Esophagus (tissue), 2 donors: ENCODE data around the gene ARSG. TPM values are rescaled to one million over a fixed set of nuclear protein-coding genes. Genes with fewer than 3 reads are reported as not detected.

Experiments used
- H3K27ac ChIP-seq, 2 donors: one replicate each; pipeline ENCODE4 v1.5.1; 2013; ENCODE audit warnings: low read depth in 2 of 2, mild to moderate bottlenecking in 2 of 2, inconsistent platforms in 1 of 2, low read length in 1 of 2, moderate library complexity in 1 of 2
- H3K27me3 ChIP-seq, 2 donors: one replicate each; pipeline ENCODE4 v1.6.1; 2013; ENCODE audit warnings: low read length in 2 of 2, control low read depth in 1 of 2, mild to moderate bottlenecking in 1 of 2; ENCODE audit not compliant: insufficient read depth in 2 of 2, control insufficient read depth in 1 of 2
- H3K36me3 ChIP-seq, 2 donors: one replicate each; pipeline ENCODE4 v1.6.1; 2013; ENCODE audit warnings: low read length in 1 of 2; ENCODE audit not compliant: control insufficient read depth in 2 of 2, insufficient read depth in 2 of 2
- H3K4me1 ChIP-seq, 2 donors: one replicate each; pipeline ENCODE4 v1.6.1; 2013; ENCODE audit warnings: low read length in 1 of 2; ENCODE audit not compliant: control insufficient read depth in 2 of 2, insufficient read depth in 2 of 2
- H3K4me3 ChIP-seq, 2 donors: one replicate each; pipeline ENCODE4 v1.5.1; 2013; ENCODE audit warnings: low read length in 2 of 2, mild to moderate bottlenecking in 2 of 2, low read depth in 1 of 2, moderate library complexity in 1 of 2
- H3K9me3 ChIP-seq, 2 donors: one replicate each; pipeline ENCODE4 v1.6.1; 2013; ENCODE audit warnings: mild to moderate bottlenecking in 2 of 2, low read depth in 1 of 2, low read length in 1 of 2, moderate library complexity in 1 of 2; ENCODE audit not compliant: control insufficient read depth in 2 of 2, insufficient read depth in 1 of 2
- WGBS, 2 donors: extraction: QIAGEN DNeasy Blood & Tissue Kit; methylation state at CpG; one replicate each; pipeline ENCODE4 v1.1.7; 2013; 5-methylcytosine and 5-hydroxymethylcytosine counted together
- polyA plus RNA-seq, 2 donors: library from polyadenylated mRNA; stranded (reverse); fragments of 200-250 nt; gene quantifications; one replicate each; pipeline ENCODE4 v1.2.3, GENCODE V29; 2013
- donor health status: healthy with polysubstance abuse.
- donor health status: Bipolar disorder and iron deficiency.

Gene ARSG
- polyA plus RNA-seq, 2 donors: 2.8 to 3.5 TPM

- Histone ChIP-seq H3K9me3 (no peaks in the 10 kb centered on the region), H3K36me3 (no peaks in the 10 kb centered on the region), H3K4me1 (peaks cover 0 to 8% of the 10 kb centered on the region in 2 donors), H3K27ac (peak overlapping the region; percentile 73 to 83), H3K4me3 (peak overlapping the region; percentile 57 to 75), H3K27me3 (no peaks in the 10 kb centered on the region)
- WGBS, 2 donors: 1% methylated on average over 76 of the region's 76 CpGs
Observed at GRCh38 chr17:68291836-68292688, 767 bp downstream of the ARSG start.

GRCh38 chr17:68292689-68293040 lies 1.4 kb downstream of the ARSG start:
- peak overlapping the region in 1 of 2 donors; percentile 75 for H3K4me3 ChIP-seq
- no peaks in the 10 kb centered on the region for H3K27me3 ChIP-seq
- H3K36me3 ChIP-seq: no peaks in the 10 kb centered on the region
- H3K4me1 ChIP-seq: peaks cover 0 to 8% of the 10 kb centered on the region in 2 donors
- no peaks in the 10 kb centered on the region for H3K9me3 ChIP-seq
- peak overlapping the region; percentile 73 to 83 for H3K27ac ChIP-seq
- WGBS, 2 donors: 47 to 51% methylated on average over 9 of the region's 9 CpGs

- Histone ChIP-seq H3K27ac (no peak overlapping the region), H3K27me3 (no peaks in the 10 kb centered on the region), H3K9me3 (no peaks in the 10 kb centered on the region), H3K36me3 (no peaks in the 10 kb centered on the region), H3K4me3 (no peak overlapping the region), H3K4me1 (peaks cover 0 to 8% of the 10 kb centered on the region in 2 donors)
- WGBS, 2 donors: 95 to 96% methylated on average over 6 of the region's 6 CpGs
Observed at GRCh38 chr17:68293490-68294195, 2.3 kb downstream of the ARSG start.

GRCh38 chr17:68294196-68294555 lies 2.9 kb downstream of the ARSG start:
- H3K9me3 ChIP-seq: no peaks in the 10 kb centered on the region
- 77 to 86% methylated on average over 3 of the region's 3 CpGs for WGBS, 2 donors
- H3K4me1 ChIP-seq: peaks cover 0 to 8% of the 10 kb centered on the region in 2 donors
- no peaks in the 10 kb centered on the region for H3K36me3 ChIP-seq
- H3K27ac ChIP-seq: no peak overlapping the region
- H3K4me3 ChIP-seq: no peak overlapping the region
- no peaks in the 10 kb centered on the region for H3K27me3 ChIP-seq

- Histone ChIP-seq H3K4me1 (peaks cover 0 to 8% of the 10 kb centered on the region in 2 donors), H3K9me3 (no peaks in the 10 kb centered on the region), H3K36me3 (no peaks in the 10 kb centered on the region), H3K27ac (no peak overlapping the region), H3K4me3 (no peak overlapping the region), H3K27me3 (no peaks in the 10 kb centered on the region)
- WGBS, 2 donors: 89 to 91% methylated on average over 4 of the region's 4 CpGs
Observed at GRCh38 chr17:68294617-68295016, 3.3 kb downstream of the ARSG start.

- H3K9me3 ChIP-seq: no peaks in the 10 kb centered on the region
- H3K27me3 ChIP-seq: no peaks in the 10 kb centered on the region
- peaks cover 0 to 8% of the 10 kb centered on the region in 2 donors for H3K4me1 ChIP-seq
- no peak overlapping the region for H3K4me3 ChIP-seq
- WGBS, 2 donors: 79 to 86% methylated on average over 7 of the region's 7 CpGs
- no peaks in the 10 kb centered on the region for H3K36me3 ChIP-seq
- H3K27ac ChIP-seq: no peak overlapping the region
Observed at GRCh38 chr17:68295086-68295485, 3.8 kb downstream of the ARSG start.

- no peaks in the 10 kb centered on the region for H3K36me3 ChIP-seq
- H3K27ac ChIP-seq: peak overlapping the region; percentile 54 to 75
- H3K27me3 ChIP-seq: no peaks in the 10 kb centered on the region
Observed at GRCh38 chr17:68296217-68297191, 5.2 kb downstream of the ARSG start.

GRCh38 chr17:68297195-68297594 lies 5.9 kb downstream of the ARSG start:
- H3K36me3 ChIP-seq: no peaks in the 10 kb centered on the region
- H3K9me3 ChIP-seq: no peaks in the 10 kb centered on the region
- peak overlapping the region; percentile 54 to 57 for H3K27ac ChIP-seq
- H3K4me3 ChIP-seq: no peak overlapping the region
- WGBS, 2 donors: 44 to 60% methylated on average over 4 of the region's 4 CpGs
- H3K27me3 ChIP-seq: no peaks in the 10 kb centered on the region
- H3K4me1 ChIP-seq: peaks cover 0 to 8% of the 10 kb centered on the region in 2 donors

More at GRCh38 chr17:68296217-68297191, 5.2 kb downstream of the ARSG start:
- H3K4me3 ChIP-seq: no peak overlapping the region
- H3K9me3 ChIP-seq: no peaks in the 10 kb centered on the region
- peaks cover 0 to 8% of the 10 kb centered on the region in 2 donors for H3K4me1 ChIP-seq
- 61 to 66% methylated on average over 18 of the region's 18 CpGs for WGBS, 2 donors

GRCh38 chr17:68298601-68299000 lies 7.3 kb downstream of the ARSG start:
- Histone ChIP-seq H3K27ac (no peak overlapping the region), H3K9me3 (no peaks in the 10 kb centered on the region)

More at GRCh38 chr17:68298601-68299000, 7.3 kb downstream of the ARSG start:
- no peak overlapping the region for H3K4me3 ChIP-seq
- peaks cover 0 to 8% of the 10 kb centered on the region in 2 donors for H3K4me1 ChIP-seq
- no peaks in the 10 kb centered on the region for H3K27me3 ChIP-seq
- no peaks in the 10 kb centered on the region for H3K36me3 ChIP-seq
